IMR-90 (cell line): Measurements from ENCODE around the gene RSU1. TPM values are rescaled to one million over a fixed set of nuclear protein-coding genes. Genes with fewer than 3 reads are reported as not detected.

ENCODE experiments used
- ATAC-seq: fragments of 200-7000 bp; cut with Tn5 transposase; 2 replicates; pipeline ENCODE4 v1.9.1; 2020; ENCODE audit warnings: low read depth, mild to moderate bottlenecking, moderate library complexity
- BruUV-seq: library from RNA; stranded (reverse); fragments of 400-500 nt; replicated peaks from 2 replicates; lab custom pipeline; 2021; lab: Mats Ljungman, UMichigan
- CTCF ChIA-PET: fragments of 300-600 bp; formaldehyde crosslinking; extraction: SDS; loops from one replicate; lab custom pipeline; 2021; ENCODE audit warnings: antibody characterized with exemption; lab: Yijun Ruan, JAX
- POLR2A ChIA-PET: fragments of 300-600 bp; sonication (Branson Sonifier 250); formaldehyde crosslinking; loops from one replicate; lab custom pipeline; 2022; ENCODE audit warnings: antibody characterized with exemption; ENCODE audit not compliant: unreplicated experiment; lab: Charles Lee
- DNase-seq: peaks from one replicate; pipeline ENCODE4 v3.0.0; 2013
- H2AFZ ChIP-seq: replicated peaks from 2 replicates; pipeline ENCODE3; 2013; ENCODE audit warnings: low read length, mild to moderate bottlenecking; ENCODE audit not compliant: poor library complexity
- H2AK5ac ChIP-seq: 2 replicates; pipeline ENCODE4 v1.6.1; 2013; ENCODE audit warnings: low read depth, low read length, inconsistent platforms
- H2AK9ac ChIP-seq: replicated peaks from 2 replicates; pipeline ENCODE3; 2013; ENCODE audit warnings: mild to moderate bottlenecking, low read depth, low read length, moderate library complexity; ENCODE audit not compliant: poor library complexity
- H2BK120ac ChIP-seq: 2 replicates; pipeline ENCODE4 v1.6.1; 2013; ENCODE audit warnings: low read depth, low read length, inconsistent platforms
- H2BK15ac ChIP-seq: 3 replicates; pipeline ENCODE4 v1.6.1; 2013; ENCODE audit warnings: low read depth, low read length, inconsistent platforms
- H2BK20ac ChIP-seq: 2 replicates; pipeline ENCODE4 v1.6.1; 2013; ENCODE audit warnings: low read depth, mild to moderate bottlenecking, inconsistent platforms, low read length, moderate library complexity
- H2BK5ac ChIP-seq: 2 replicates; pipeline ENCODE4 v1.6.1; 2013; ENCODE audit warnings: mild to moderate bottlenecking, low read depth, low read length, inconsistent platforms; ENCODE audit not compliant: poor library complexity, severe bottlenecking
- H3K14ac ChIP-seq: replicated peaks from 2 replicates; pipeline ENCODE4 v1.6.1; 2013; ENCODE audit warnings: low read depth, low read length, inconsistent platforms
- H3K18ac ChIP-seq: 2 replicates; pipeline ENCODE4 v1.6.1; 2013; ENCODE audit warnings: low read depth, low read length, control low read depth
- H3K23ac ChIP-seq: 2 replicates; pipeline ENCODE4 v1.6.1; 2013; ENCODE audit warnings: low read depth, low read length, inconsistent platforms
- H3K27ac ChIP-seq: 2 replicates; pipeline ENCODE4 v1.5.1; 2013; ENCODE audit warnings: mild to moderate bottlenecking, control low read depth, low read length; ENCODE audit not compliant: insufficient read depth
- H3K27me3 ChIP-seq: 2 replicates; pipeline ENCODE4 v1.6.1; 2013; ENCODE audit warnings: low read length; ENCODE audit not compliant: control insufficient read depth, insufficient read depth
- H3K36me3 ChIP-seq: 2 replicates; pipeline ENCODE4 v1.6.1; 2013; ENCODE audit warnings: low read length, mixed read lengths; ENCODE audit not compliant: control insufficient read depth, insufficient read depth
- H3K4ac ChIP-seq: 2 replicates; pipeline ENCODE4 v1.6.1; 2013; ENCODE audit warnings: low read depth, low read length, inconsistent platforms
- H3K4me1 ChIP-seq: 2 replicates; pipeline ENCODE4 v1.6.1; 2013; ENCODE audit warnings: low read length, mixed read lengths; ENCODE audit not compliant: control insufficient read depth, insufficient read depth
- H3K4me2 ChIP-seq: 2 replicates; pipeline ENCODE4 v1.6.1; 2013; ENCODE audit warnings: low read depth, mild to moderate bottlenecking, control low read depth, low read length, moderate library complexity
- H3K4me3 ChIP-seq: 2 replicates; pipeline ENCODE4 v1.5.1; 2013; ENCODE audit warnings: low read depth, mild to moderate bottlenecking, control low read depth, low read length, moderate library complexity; ENCODE audit not compliant: insufficient read depth
- H3K56ac ChIP-seq: 2 replicates; pipeline ENCODE4 v1.6.1; 2013; ENCODE audit warnings: low read length, inconsistent platforms; ENCODE audit not compliant: insufficient read depth; ENCODE audit errors: extremely low read depth
- H3K79me1 ChIP-seq, 2 experiments: 2 replicates each; pipeline ENCODE4 v1.6.1; 2013; ENCODE audit warnings: low read length in 2 of 2, inconsistent platforms in 1 of 2, low read depth in 1 of 2
- H3K9ac ChIP-seq: 2 replicates; pipeline ENCODE4 v1.6.1; 2013; ENCODE audit warnings: low read depth, low read length, control low read depth
- H3K9me1 ChIP-seq: 2 replicates; pipeline ENCODE4 v1.6.1; 2013; ENCODE audit warnings: low read length, inconsistent platforms; ENCODE audit not compliant: insufficient read depth
- H3K9me3 ChIP-seq: 2 replicates; pipeline ENCODE4 v1.6.1; 2013; ENCODE audit warnings: low read length; ENCODE audit not compliant: control insufficient read depth, insufficient read depth
- H4K20me1 ChIP-seq: 2 replicates; pipeline ENCODE4 v1.6.1; 2013; ENCODE audit warnings: low read length, inconsistent platforms; ENCODE audit not compliant: insufficient read depth
- H4K5ac ChIP-seq: 2 replicates; pipeline ENCODE4 v1.6.1; 2013; ENCODE audit warnings: mild to moderate bottlenecking, low read depth, low read length, control low read depth
- H4K8ac ChIP-seq, 2 experiments: 2 replicates each; pipeline ENCODE4 v1.6.1; 2013; ENCODE audit warnings: low read depth in 2 of 2, low read length in 2 of 2, control low read depth in 1 of 2, inconsistent platforms in 1 of 2
- H4K91ac ChIP-seq: 2 replicates; pipeline ENCODE4 v1.6.1; 2013; ENCODE audit warnings: low read depth, low read length, inconsistent platforms; ENCODE audit not compliant: insufficient read depth
- BHLHE40 ChIP-seq: fragments of 150-350 bp; IDR thresholded peaks from 2 replicates; pipeline ENCODE4 v1.6.1; 2016; ENCODE audit warnings: mild to moderate bottlenecking, low read depth, low read length
- CEBPB ChIP-seq: IDR thresholded peaks from 2 replicates; pipeline ENCODE4 v1.6.1; 2012; ENCODE audit warnings: low read depth, low read length, improper control_type of control experiment
- CHD1 ChIP-seq: IDR thresholded peaks from 2 replicates; pipeline ENCODE4 v1.6.1; 2012; ENCODE audit warnings: low read depth, low read length, improper control_type of control experiment
- CTCF ChIP-seq: conservative IDR thresholded peaks from 2 replicates; pipeline ENCODE4 v1.5.1; 2012; ENCODE audit warnings: mild to moderate bottlenecking, low read depth, low read length, improper control_type of control experiment
- ELK1 ChIP-seq: fragments of 150-350 bp; IDR thresholded peaks from 2 replicates; pipeline ENCODE4 v1.6.1; 2016; ENCODE audit warnings: low read depth, mild to moderate bottlenecking, low read length, moderate library complexity, borderline replicate concordance
- FOS ChIP-seq: fragments of 150-350 bp; IDR thresholded peaks from 2 replicates; pipeline ENCODE4 v1.6.1; 2016; ENCODE audit warnings: low read depth, low read length
- MAFK ChIP-seq: IDR thresholded peaks from 2 replicates; pipeline ENCODE4 v1.6.1; 2012; ENCODE audit warnings: low read depth, low read length, improper control_type of control experiment
- MAZ ChIP-seq: IDR thresholded peaks from 2 replicates; pipeline ENCODE4 v1.6.1; 2012; ENCODE audit warnings: low read depth, mild to moderate bottlenecking, low read length, improper control_type of control experiment, moderate library complexity, borderline replicate concordance
- MXI1 ChIP-seq: IDR thresholded peaks from 2 replicates; pipeline ENCODE4 v1.6.1; 2012; ENCODE audit warnings: low read depth, mild to moderate bottlenecking, low read length, moderate library complexity, borderline replicate concordance
- NFE2L2 ChIP-seq: fragments of 150-350 bp; IDR thresholded peaks from 2 replicates; pipeline ENCODE4 v1.6.1; 2016; ENCODE audit warnings: low read depth, mild to moderate bottlenecking, low read length
- POLR2A ChIP-seq: IDR thresholded peaks from 2 replicates; pipeline ENCODE4 v1.6.1; 2012; ENCODE audit warnings: mild to moderate bottlenecking, low read depth, low read length
- RAD21 ChIP-seq: IDR thresholded peaks from 2 replicates; pipeline ENCODE4 v1.6.1; 2012; ENCODE audit warnings: low read length, improper control_type of control experiment
- RCOR1 ChIP-seq: IDR thresholded peaks from 2 replicates; pipeline ENCODE4 v1.6.1; 2012; ENCODE audit warnings: mild to moderate bottlenecking, low read length, improper control_type of control experiment; ENCODE audit not compliant: insufficient replicate concordance
- RFX5 ChIP-seq: IDR thresholded peaks from 2 replicates; pipeline ENCODE4 v1.8.0; 2012; ENCODE audit warnings: low read depth, mild to moderate bottlenecking, low read length, moderate library complexity
- SMC3 ChIP-seq: fragments of 150-350 bp; IDR thresholded peaks from 2 replicates; pipeline ENCODE4 v1.6.1; 2016; ENCODE audit warnings: low read depth, mild to moderate bottlenecking, antibody characterized with exemption, low read length, moderate library complexity
- USF2 ChIP-seq: fragments of 150-350 bp; IDR thresholded peaks from 2 replicates; pipeline ENCODE4 v1.6.1; 2017; ENCODE audit warnings: mild to moderate bottlenecking, antibody characterized with exemption, low read length, low read depth
- WGBS, 2 experiments: methylation state at CpG; one replicate each; pipeline versions ENCODE4 v1.1.5 to v1.1.7; 2013; ENCODE audit warnings: missing lambda C conversion rate in 2 of 2; ENCODE audit not compliant: insufficient read length in 1 of 2; ENCODE audit errors: extremely low coverage in 2 of 2; 5-methylcytosine and 5-hydroxymethylcytosine counted together
- dilution Hi-C: fragments of 300-500 bp; cut with HindIII; formaldehyde crosslinking; loops from one replicate; pipeline ENCODE4 v1.14.3; 2018; ENCODE audit warnings: low sequenced_read_pairs; ENCODE audit not compliant: unreplicated experiment
- in situ Hi-C: fragments of 300-500 bp; cut with MboI; formaldehyde crosslinking; loops from 3 replicates; pipeline ENCODE4 v1.14.3; 2019; ENCODE audit warnings: low sequenced_read_pairs, inconsistent platforms, mixed read lengths
- intact Hi-C: fragments of 100-400 bp; cut with micrococcal nuclease; formaldehyde crosslinking; loops from 2 replicates; pipeline ENCODE4 v1.10.0; 2022
- polyA plus RNA-seq, 3 experiments: library from polyadenylated mRNA; depleted of rRNA; stranded (reverse); fragments of >200 nt; gene quantifications; 2 replicates each; pipeline ENCODE4 v1.2.3, GENCODE V29; 2012; ENCODE audit warnings: low replicate concordance in 1 of 3
- total RNA-seq: library from RNA; depleted of rRNA; stranded (reverse); fragments of >200 nt; gene quantifications from 2 replicates; pipeline ENCODE4 v1.2.3, GENCODE V29; 2012

The RSU1 gene
- total and polyA plus RNA-seq, 2 of the 4 experiments (the other 2 are of a cell fraction), result 134 to 148 TPM

- Histone ChIP-seq H2BK20ac (no peak overlapping the region), H3K4me1 (peaks cover 4% of the 10 kb centered on the region; the same call in 1 of the 2 replicates), H2BK120ac (no peak overlapping the region), H3K14ac (no peak overlapping the region), H3K9me3 (no peaks in the 10 kb centered on the region), H3K4me3 (no peak overlapping the region), H3K18ac (no peak overlapping the region), H3K9ac (no peak overlapping the region), H3K27me3 (peaks cover 3% of the 10 kb centered on the region; the same call in 1 of the 2 replicates), H3K4ac (no peak overlapping the region), H3K9me1 (no peaks in the 10 kb centered on the region), H2AFZ (no peak overlapping the region), H4K5ac (no peak overlapping the region), H3K79me1 (no peaks in the 10 kb centered on the region), H4K20me1 (no peaks in the 10 kb centered on the region), H3K36me3 (no peaks in the 10 kb centered on the region), H2AK5ac (no peak overlapping the region), H2BK15ac (no peak overlapping the region), H3K23ac (no peak overlapping the region), H3K4me2 (no peak overlapping the region), H4K8ac (no peak overlapping the region), H4K91ac (no peak overlapping the region), H2BK5ac (no peak overlapping the region), H3K27ac (no peak overlapping the region), H3K56ac (no peak overlapping the region), H2AK9ac (no peak overlapping the region)
- no peak for ATAC-seq
- intact Hi-C loops, result no loop called here
- in situ Hi-C loops, result no loop called here
- dilution Hi-C loops, result no loop called here
- WGBS, 2 experiments, result 90% methylated on average over 2 of the region's 3 CpGs; no CpG with 5 or more reads in 1 of the 2 experiments
- TF ChIP-seq RAD21, result no peak
- TF ChIP-seq MAFK, result no peak
- TF ChIP-seq SMC3, result no peak
- no peak for TF ChIP-seq NFE2L2
- TF ChIP-seq RCOR1, result no peak
- no peak for TF ChIP-seq FOS
- no peak for TF ChIP-seq CTCF
- TF ChIP-seq POLR2A, result no peak
- TF ChIP-seq BHLHE40, result no peak
- no peak for TF ChIP-seq MXI1
- no peak for TF ChIP-seq RFX5
- no peak for TF ChIP-seq MAZ
- no peak for TF ChIP-seq CEBPB
- no peak for TF ChIP-seq CHD1
- TF ChIP-seq USF2, result no peak
- no peak for TF ChIP-seq ELK1
- no TSS peak for BruUV-seq
- ChIA-PET CTCF (no interaction called here), POLR2A (no interaction called here)
- DNase-seq, result no peak
Measured at GRCh38 chr10:16581202-16581601, 236.0 kb downstream of the RSU1 start.
